ENCODE data around the gene MLLT3.

DNA sequence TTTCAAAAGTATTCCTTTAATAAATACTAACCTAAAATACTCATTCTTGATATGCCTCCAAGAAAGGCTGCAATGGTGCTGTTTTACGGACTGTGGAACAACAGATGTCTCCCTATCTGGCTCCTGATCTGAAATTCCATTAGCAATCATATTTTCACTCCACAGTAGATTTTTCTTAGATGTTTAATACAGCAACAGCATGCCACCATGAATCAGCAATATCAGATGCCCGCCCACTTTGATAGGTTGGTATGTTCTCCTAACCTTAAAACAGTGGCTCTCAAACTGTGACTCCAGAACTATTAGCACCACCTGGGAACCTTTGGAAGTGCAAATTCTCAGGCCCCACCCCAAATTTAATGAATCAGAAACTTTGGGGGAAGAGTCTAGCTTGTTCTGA lies 110.2 kb downstream of the MLLT3 start:
- TF ChIP-seq CTCF (IDR thresholded peaks at IDR 0.05 in 4 of 5, conservative IDR thresholded peaks at IDR 0.05 in 1 of 5) (no peak), POLR2A (IDR thresholded peaks at IDR 0.05) (no peak)
